Ovary (tissue), 3 donors: ENCODE measurements around the gene TNNT2.

ENCODE experiments used
- CTCF ChIP-seq, 3 donors: fragments of 450-650 bp in 2 of 3; fragments of 200-600 bp in 1 of 3; IDR thresholded peaks; one replicate each; pipeline versions ENCODE4 v1.5.1 to v1.8.0; 2016 to 2022; ENCODE audit warnings: antibody characterized with exemption in 3 of 3, mild to moderate bottlenecking in 1 of 3
- EP300 ChIP-seq: sonication (generic); formaldehyde crosslinking; IDR thresholded peaks from one replicate; pipeline ENCODE4 v1.6.1; 2017; ENCODE audit warnings: antibody characterized with exemption
- POLR2A ChIP-seq: fragments of 450-650 bp; IDR thresholded peaks from one replicate; pipeline ENCODE4 v1.6.1; 2017; ENCODE audit warnings: antibody characterized with exemption, mild to moderate bottlenecking, moderate library complexity
- donor health status: DM: no; HTN: no; CAD: no.

- TF ChIP-seq CTCF (IDR thresholded peaks at IDR 0.05): no peak
- no peak for TF ChIP-seq POLR2A
- TF ChIP-seq EP300: no peak
Observed at GRCh38 chr1:201385299-201385891, 7.9 kb upstream of the TNNT2 start.
